Upper lobe of left lung (tissue), 4 donors: ENCODE measurements around the gene CENPO.

Experiments used
- EP300 ChIP-seq, 4 donors: sonication (generic); formaldehyde crosslinking; IDR thresholded peaks; one replicate each; pipeline ENCODE4 v1.5.1; 2017; ENCODE audit warnings: antibody characterized with exemption in 4 of 4, control low read depth in 2 of 4
- TF ChIP-seq, protein P1 (sequence below), 6 experiments: fragments of 450-650 bp in 4 of 6; fragments of 200-600 bp in 2 of 6; sonication (generic) in 2 of 6; IDR thresholded peaks; one replicate each; pipeline ENCODE4 v1.5.1; 2016 to 2019; ENCODE audit warnings: antibody characterized with exemption in 6 of 6

DNA sequence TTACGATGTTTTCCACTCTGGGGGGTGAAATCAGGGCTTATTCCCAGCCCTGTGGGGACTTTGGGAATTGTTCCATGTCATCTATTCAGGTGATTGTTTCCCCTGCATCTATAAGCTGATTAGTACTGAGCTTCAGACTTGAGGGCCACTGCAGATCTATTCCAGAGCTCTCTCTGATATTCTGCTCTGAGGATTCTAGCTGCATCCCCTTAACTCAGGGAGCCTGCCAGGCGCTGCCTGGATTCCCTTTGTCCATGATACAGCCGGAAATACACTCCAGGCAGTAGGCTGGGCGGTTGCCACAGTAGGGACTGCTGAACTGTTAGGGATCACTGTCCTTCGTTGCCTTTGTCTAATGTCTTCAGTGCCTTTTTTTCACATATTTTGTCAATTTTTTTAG lies 31.4 kb upstream of the CENPO start:
- TF ChIP-seq, protein P1, sequence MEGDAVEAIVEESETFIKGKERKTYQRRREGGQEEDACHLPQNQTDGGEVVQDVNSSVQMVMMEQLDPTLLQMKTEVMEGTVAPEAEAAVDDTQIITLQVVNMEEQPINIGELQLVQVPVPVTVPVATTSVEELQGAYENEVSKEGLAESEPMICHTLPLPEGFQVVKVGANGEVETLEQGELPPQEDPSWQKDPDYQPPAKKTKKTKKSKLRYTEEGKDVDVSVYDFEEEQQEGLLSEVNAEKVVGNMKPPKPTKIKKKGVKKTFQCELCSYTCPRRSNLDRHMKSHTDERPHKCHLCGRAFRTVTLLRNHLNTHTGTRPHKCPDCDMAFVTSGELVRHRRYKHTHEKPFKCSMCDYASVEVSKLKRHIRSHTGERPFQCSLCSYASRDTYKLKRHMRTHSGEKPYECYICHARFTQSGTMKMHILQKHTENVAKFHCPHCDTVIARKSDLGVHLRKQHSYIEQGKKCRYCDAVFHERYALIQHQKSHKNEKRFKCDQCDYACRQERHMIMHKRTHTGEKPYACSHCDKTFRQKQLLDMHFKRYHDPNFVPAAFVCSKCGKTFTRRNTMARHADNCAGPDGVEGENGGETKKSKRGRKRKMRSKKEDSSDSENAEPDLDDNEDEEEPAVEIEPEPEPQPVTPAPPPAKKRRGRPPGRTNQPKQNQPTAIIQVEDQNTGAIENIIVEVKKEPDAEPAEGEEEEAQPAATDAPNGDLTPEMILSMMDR (IDR thresholded peaks at IDR 0.05): no peak
- no peak for TF ChIP-seq EP300 (IDR thresholded peaks at IDR 0.05)
